Measurements from ENCODE around the gene MVP. TPM values are rescaled to one million over a fixed set of nuclear protein-coding genes. Genes with fewer than 3 reads are reported as not detected.
A peak's percentile ranks its signal among the peaks of the same experiment; 100 is the strongest.

MVP gene
- total RNA-seq, 1 donor from 2014 or later, result 87.1 TPM

DNA sequence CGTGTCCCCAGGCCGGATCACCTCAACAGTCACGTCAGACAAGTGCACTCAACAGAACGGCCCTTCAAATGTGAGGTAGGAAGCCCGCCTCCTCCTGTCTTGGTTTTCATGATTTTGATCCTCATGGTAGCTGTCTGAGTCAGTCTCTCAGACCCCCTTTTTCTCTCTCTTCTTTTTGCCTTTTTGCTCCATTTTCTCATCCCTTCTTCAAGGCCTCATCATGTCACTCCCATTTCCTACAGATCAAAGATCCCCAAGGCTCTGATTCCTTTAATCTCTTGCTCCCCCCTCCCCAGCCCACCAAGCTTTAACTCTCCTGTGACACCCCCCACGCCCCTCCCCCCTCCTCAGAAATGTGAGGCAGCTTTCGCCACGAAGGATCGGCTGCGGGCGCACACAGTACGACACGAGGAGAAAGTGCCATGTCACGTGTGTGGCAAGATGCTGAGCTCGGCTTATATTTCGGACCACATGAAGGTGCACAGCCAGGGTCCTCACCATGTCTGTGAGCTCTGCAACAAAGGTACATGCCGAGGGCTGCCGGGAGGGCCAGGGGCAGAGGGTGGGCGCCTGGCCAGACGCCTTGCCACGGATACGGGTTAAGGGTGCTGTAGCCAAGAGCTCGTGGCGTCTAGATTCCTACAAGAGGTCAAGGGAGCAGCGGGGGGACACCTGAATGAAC is 11.9 kb upstream of the MVP start:
- no peak for FAIRE-seq
- no peak for DNase-seq (ENCODE audit: low read depth)
- H3K36me3 ChIP-seq (ENCODE audit: control insufficient read depth, insufficient read depth, low read length), result peaks cover 13% of the 10 kb centered on the region
- no peak for TF ChIP-seq CTCF (IDR thresholded peaks at IDR 0.05; ENCODE audit: insufficient read depth, low read length, severe bottlenecking)
- H3K27me3 ChIP-seq (ENCODE audit: control insufficient read depth, insufficient read depth, low read length), result no peaks in the 10 kb centered on the region
- H3K4me3 ChIP-seq (ENCODE audit: low read depth, low read length), result peak overlapping the region; percentile 63

GRCh38 chr16:29809031-29809747 is 11.1 kb upstream of the MVP start:
- FAIRE-seq, result no peak
- no peak for DNase-seq (ENCODE audit: low read depth)
- Histone ChIP-seq H3K27me3 (ENCODE audit: control insufficient read depth, insufficient read depth, low read length) (no peaks in the 10 kb centered on the region), H3K4me3 (ENCODE audit: low read depth, low read length) (no peak overlapping the region), H3K36me3 (ENCODE audit: control insufficient read depth, insufficient read depth, low read length) (peaks cover 13% of the 10 kb centered on the region)
- TF ChIP-seq CTCF (IDR thresholded peaks at IDR 0.05; ENCODE audit: insufficient read depth, low read length, severe bottlenecking), result no peak

- DNase-seq (ENCODE audit: low read depth), result no peak
- Histone ChIP-seq H3K36me3 (ENCODE audit: control insufficient read depth, insufficient read depth, low read length) (peaks cover 13% of the 10 kb centered on the region), H3K4me3 (ENCODE audit: low read depth, low read length) (no peak overlapping the region), H3K27me3 (ENCODE audit: control insufficient read depth, insufficient read depth, low read length) (no peaks in the 10 kb centered on the region)
- FAIRE-seq, result no peak
- TF ChIP-seq CTCF (IDR thresholded peaks at IDR 0.05; ENCODE audit: insufficient read depth, low read length, severe bottlenecking), result no peak
Observed at GRCh38 chr16:29809850-29810698, 10.2 kb upstream of the MVP start.

DNA sequence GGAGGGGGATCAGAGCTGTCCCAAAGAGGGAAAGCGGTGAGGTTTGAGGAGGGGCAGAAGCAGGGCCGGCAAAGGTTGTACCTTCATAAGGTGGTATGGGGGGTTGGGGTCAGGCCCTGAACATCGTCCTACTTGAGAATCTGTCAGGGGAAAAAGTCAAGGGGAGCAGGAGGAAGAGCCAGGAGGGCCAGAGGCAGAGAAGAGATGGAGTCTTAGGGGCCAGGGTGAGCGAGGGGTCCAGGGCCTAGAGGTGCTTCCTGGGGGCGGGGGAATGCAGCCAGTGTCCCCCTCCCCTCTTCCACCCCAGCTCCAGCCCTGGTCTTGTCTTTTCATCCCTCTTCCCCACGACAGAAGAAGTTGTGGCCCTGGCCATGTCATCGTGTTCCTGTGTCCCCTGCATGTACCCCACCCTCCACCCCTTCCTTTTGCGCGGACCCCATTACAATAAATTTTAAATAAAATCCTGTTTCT is 9.5 kb upstream of the MVP start:
- no peak for FAIRE-seq
- no peak for TF ChIP-seq CTCF (IDR thresholded peaks at IDR 0.05; ENCODE audit: insufficient read depth, low read length, severe bottlenecking)
- no peak overlapping the region for H3K4me3 ChIP-seq (ENCODE audit: low read depth, low read length)
- no peaks in the 10 kb centered on the region for H3K27me3 ChIP-seq (ENCODE audit: control insufficient read depth, insufficient read depth, low read length)
- no peak for DNase-seq (ENCODE audit: low read depth)
- H3K36me3 ChIP-seq (ENCODE audit: control insufficient read depth, insufficient read depth, low read length), result peaks cover 13% of the 10 kb centered on the region

- H3K27me3 ChIP-seq (ENCODE audit: control insufficient read depth, insufficient read depth, low read length), result no peaks in the 10 kb centered on the region
- H3K4me3 ChIP-seq (ENCODE audit: low read depth, low read length), result peak overlapping the region; percentile 32
- TF ChIP-seq CTCF (IDR thresholded peaks at IDR 0.05; ENCODE audit: insufficient read depth, low read length, severe bottlenecking), result no peak
- FAIRE-seq (no peak), DNase-seq (ENCODE audit: low read depth) (peak; percentile 93)
- H3K36me3 ChIP-seq (ENCODE audit: control insufficient read depth, insufficient read depth, low read length), result peaks cover 13% of the 10 kb centered on the region
Observed at GRCh38 chr16:29811170-29811895, 8.9 kb upstream of the MVP start.
